Measurements from ENCODE around the gene CLASP2.

Gene CLASP2

GRCh38 chr3:33636125-33636850 lies 81.8 kb downstream of the CLASP2 start:
- peak; percentile 40 for DNase-seq (ENCODE audit: low spot score)

GRCh38 chr3:33634262-33634661 lies 83.8 kb downstream of the CLASP2 start:
- DNase-seq (ENCODE audit: low spot score), result no peak

- no peak for DNase-seq (ENCODE audit: low spot score)
These were observed 88.8 kb downstream of the CLASP2 start for GRCh38 chr3:33629219-33629618.

- DNase-seq (ENCODE audit: low spot score), result no peak
These were observed 93.3 kb downstream of the CLASP2 start for GRCh38 chr3:33624756-33625155.

- DNase-seq (ENCODE audit: low spot score), result no peak
These were observed 105.0 kb downstream of the CLASP2 start for GRCh38 chr3:33613041-33613440.

DNA sequence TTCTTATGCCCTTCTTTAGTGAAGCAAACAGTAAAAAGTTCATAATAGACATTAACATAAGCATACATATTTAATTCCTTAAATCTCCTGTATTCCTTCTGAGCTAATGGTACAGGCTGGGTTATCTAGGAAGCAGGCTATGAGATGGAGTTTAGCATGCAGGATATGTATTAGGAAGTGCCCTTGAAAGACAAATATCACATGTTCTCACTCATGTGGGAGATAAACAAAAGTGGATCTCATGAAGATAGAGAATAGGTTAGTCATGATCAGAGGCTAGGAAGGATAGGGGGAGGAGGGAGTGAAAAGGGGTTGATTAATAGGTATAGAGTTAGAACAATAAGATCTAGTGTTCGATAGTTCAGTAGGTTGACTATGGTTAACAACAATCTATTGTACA lies 105.4 kb downstream of the CLASP2 start:
- no peak for DNase-seq (ENCODE audit: low spot score)

GRCh38 chr3:33602829-33603228 lies 115.2 kb downstream of the CLASP2 start:
- DNase-seq (ENCODE audit: low spot score), result no peak

- DNase-seq (ENCODE audit: low spot score), result no peak
These were observed 120.8 kb downstream of the CLASP2 start for GRCh38 chr3:33597257-33597689.

- no peak for DNase-seq (ENCODE audit: low spot score)
These were observed 125.1 kb downstream of the CLASP2 start for GRCh38 chr3:33592999-33593398.

- no peak for DNase-seq (ENCODE audit: low spot score)
These were observed 127.5 kb downstream of the CLASP2 start for GRCh38 chr3:33590541-33590940.

GRCh38 chr3:33586402-33586801 lies 131.7 kb downstream of the CLASP2 start:
- no peak for DNase-seq (ENCODE audit: low spot score)

GRCh38 chr3:33582234-33582633 lies 135.8 kb downstream of the CLASP2 start:
- DNase-seq (ENCODE audit: low spot score), result no peak

- no peak for DNase-seq (ENCODE audit: low spot score)
These were observed 136.4 kb downstream of the CLASP2 start for GRCh38 chr3:33581666-33582065.

DNA sequence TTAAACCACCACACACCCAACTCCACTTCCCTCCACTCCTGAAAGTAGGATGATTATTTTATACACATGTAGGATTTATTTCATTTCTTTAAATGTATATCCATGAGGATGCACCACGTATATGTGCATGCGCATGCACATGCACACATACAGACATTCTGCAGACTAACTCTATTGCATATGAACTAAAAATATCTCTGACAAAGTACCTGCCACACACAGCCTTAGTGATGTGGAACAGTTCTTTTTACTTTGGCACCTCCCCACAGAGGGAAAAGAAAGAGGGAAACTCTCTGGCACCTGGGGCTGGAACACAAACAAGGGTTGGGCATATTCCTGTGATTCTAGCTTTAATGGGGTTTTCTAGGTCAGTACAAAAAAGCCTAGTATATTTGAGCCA lies 138.2 kb downstream of the CLASP2 start:
- no peak for DNase-seq (ENCODE audit: low spot score)

- no peak for DNase-seq (ENCODE audit: low spot score)
These were observed 138.9 kb downstream of the CLASP2 start for GRCh38 chr3:33579178-33579510.

- no peak for DNase-seq (ENCODE audit: low spot score)
These were observed 139.5 kb downstream of the CLASP2 start for GRCh38 chr3:33578325-33579177.

DNA sequence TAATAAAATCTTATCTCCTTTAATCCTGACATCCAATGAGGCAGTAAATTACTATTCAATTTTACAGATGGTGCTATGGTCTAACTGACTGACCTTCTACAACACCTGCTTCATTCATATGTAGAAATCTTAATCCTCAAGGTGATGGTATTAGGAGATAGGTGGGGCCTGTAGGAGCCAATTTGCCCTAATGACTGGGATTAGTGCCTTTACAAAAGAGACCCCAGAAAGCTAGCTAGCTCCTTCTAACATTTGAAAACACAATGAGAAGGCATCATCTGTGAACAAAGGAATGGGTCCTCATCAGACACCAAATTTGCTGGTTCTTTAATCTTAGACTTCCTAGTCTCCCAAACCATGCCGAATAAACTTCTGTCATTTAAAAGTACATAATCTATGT lies 140.5 kb downstream of the CLASP2 start:
- DNase-seq (ENCODE audit: low spot score), result no peak

- DNase-seq (ENCODE audit: low spot score), result no peak
These were observed 140.9 kb downstream of the CLASP2 start for GRCh38 chr3:33577173-33577572.

- no peak for DNase-seq (ENCODE audit: low spot score)
These were observed 142.7 kb downstream of the CLASP2 start for GRCh38 chr3:33575311-33575710.

DNA sequence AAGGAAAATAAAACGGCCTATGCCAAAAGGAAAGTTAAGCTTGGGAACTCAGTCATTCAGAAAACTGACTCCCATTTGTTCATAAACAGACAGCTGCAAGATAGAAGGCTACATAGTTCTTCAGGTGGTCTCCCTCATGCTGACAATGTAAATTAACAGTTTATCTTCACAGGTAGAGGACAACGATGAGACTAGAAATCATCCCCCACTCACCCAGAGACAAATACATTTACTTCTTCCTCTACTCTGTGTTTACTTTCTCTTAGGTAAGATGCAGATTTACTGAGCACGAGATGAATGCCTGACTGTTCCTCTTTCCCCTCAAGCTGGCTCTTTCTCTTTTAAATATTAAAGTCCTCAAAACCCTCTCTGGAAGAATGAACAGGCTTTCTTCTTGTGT lies 160.2 kb downstream of the CLASP2 start:
- DNase-seq (ENCODE audit: low spot score), result no peak

DNA sequence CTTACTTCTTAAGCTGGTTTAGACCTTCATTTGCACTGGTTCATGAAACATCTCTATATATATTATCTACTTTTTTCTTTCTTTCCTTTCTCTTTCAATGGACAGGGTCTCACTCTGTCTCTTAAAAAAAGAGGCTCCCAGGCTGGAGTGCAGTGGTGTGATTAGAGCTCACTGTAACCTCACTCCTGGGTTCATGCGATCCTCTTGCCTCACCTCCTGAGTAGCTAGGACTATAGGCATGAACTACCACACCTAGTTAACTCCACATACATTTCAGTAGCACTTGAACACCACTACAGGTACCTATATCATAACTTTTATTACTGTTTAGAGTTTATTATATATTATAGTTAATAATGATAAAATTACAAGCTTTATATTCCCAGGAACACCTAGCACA lies 160.8 kb downstream of the CLASP2 start:
- DNase-seq (ENCODE audit: low spot score), result no peak

DNA sequence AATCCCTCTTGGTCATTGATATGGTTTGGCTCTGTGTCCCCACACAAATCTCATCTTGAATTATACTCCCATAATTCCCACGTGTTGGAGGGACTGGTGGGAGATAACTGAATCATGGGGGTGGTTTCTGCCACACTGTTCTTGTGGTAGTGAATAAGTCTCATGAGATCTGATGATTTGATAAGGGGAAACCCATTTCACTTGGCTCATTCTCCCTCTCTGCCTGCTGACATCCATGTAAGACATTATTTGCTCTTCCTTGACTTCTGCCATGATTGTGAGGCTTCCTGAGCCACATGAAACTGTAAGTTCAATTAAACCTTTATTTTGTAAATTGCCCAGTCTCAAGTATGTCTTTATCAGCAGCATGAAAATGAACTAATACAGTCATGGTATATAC lies 171.0 kb downstream of the CLASP2 start:
- DNase-seq (ENCODE audit: low spot score), result no peak

- DNase-seq (ENCODE audit: low spot score), result no peak
These were observed 173.9 kb downstream of the CLASP2 start for GRCh38 chr3:33544126-33544525.

- DNase-seq (ENCODE audit: low spot score), result no peak
These were observed 174.5 kb downstream of the CLASP2 start for GRCh38 chr3:33543601-33544000.

Data from germinal center (tissue), 1 donor.